ENCODE results near the gene CKMT2.

The CKMT2 gene

DNA sequence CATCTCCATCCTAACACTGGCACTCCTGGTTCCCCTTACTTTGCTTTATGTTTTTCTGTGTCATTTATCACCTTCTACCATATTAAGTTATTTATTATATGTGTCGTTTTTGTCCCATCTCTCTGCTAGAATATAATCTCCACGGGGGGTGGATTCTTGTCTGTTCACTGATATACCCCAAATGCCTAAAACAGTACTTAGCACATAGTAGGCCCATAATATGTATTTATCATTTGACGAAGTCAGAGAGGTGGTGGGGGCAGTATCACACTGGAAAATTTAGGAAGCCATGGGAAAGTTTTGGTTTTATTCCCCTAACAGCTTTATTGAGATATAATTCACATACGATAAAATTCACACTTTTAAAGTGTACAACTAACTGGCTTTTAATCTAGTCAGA lies 82.7 kb downstream of the CKMT2 start:
- in situ Hi-C loops (cut with MboI; ENCODE audit: low pct_unique_long_range_greater_than_20kb, low sequenced_read_pairs, unreplicated experiment) = no loop called here
- TF ChIP-seq, protein P1, sequence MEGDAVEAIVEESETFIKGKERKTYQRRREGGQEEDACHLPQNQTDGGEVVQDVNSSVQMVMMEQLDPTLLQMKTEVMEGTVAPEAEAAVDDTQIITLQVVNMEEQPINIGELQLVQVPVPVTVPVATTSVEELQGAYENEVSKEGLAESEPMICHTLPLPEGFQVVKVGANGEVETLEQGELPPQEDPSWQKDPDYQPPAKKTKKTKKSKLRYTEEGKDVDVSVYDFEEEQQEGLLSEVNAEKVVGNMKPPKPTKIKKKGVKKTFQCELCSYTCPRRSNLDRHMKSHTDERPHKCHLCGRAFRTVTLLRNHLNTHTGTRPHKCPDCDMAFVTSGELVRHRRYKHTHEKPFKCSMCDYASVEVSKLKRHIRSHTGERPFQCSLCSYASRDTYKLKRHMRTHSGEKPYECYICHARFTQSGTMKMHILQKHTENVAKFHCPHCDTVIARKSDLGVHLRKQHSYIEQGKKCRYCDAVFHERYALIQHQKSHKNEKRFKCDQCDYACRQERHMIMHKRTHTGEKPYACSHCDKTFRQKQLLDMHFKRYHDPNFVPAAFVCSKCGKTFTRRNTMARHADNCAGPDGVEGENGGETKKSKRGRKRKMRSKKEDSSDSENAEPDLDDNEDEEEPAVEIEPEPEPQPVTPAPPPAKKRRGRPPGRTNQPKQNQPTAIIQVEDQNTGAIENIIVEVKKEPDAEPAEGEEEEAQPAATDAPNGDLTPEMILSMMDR (IDR thresholded peaks at IDR 0.05; ENCODE audit: extremely low read depth, insufficient read depth, missing control alignments) = no peak
- no peak for DNase-seq (ENCODE audit: low spot score)
